Fibroblast of mammary gland (primary cell): ENCODE data around the gene FBXL7.
A peak's percentile ranks its signal among the peaks of the same experiment; 100 is the strongest.

Experiments
- DNase-seq: peaks from one replicate; pipeline ENCODE4 v3.0.0-alpha.2; 2010; ENCODE audit warnings: low read depth
- H3K4me3 ChIP-seq: 2 replicates; pipeline ENCODE4 v1.5.1; 2011; ENCODE audit warnings: low read depth, mild to moderate bottlenecking, low read length, moderate library complexity; ENCODE audit not compliant: control insufficient read depth
- CTCF ChIP-seq: conservative IDR thresholded peaks from 2 replicates; pipeline ENCODE4 v1.5.1; 2011; ENCODE audit warnings: low read depth, low read length, inconsistent platforms; ENCODE audit not compliant: control insufficient read depth, insufficient read depth

FBXL7 gene

GRCh38 chr5:15959370-15960164 is 459.6 kb downstream of the FBXL7 start:
- H3K4me3 ChIP-seq, result no peak overlapping the region
- DNase-seq, result peak; percentile 15

GRCh38 chr5:15966066-15966640 is 466.2 kb downstream of the FBXL7 start:
- peak; percentile 50 for DNase-seq
- no peak for TF ChIP-seq CTCF
- no peak overlapping the region for H3K4me3 ChIP-seq

More at GRCh38 chr5:15959370-15960164, 459.6 kb downstream of the FBXL7 start:
- TF ChIP-seq CTCF, result no peak

DNA sequence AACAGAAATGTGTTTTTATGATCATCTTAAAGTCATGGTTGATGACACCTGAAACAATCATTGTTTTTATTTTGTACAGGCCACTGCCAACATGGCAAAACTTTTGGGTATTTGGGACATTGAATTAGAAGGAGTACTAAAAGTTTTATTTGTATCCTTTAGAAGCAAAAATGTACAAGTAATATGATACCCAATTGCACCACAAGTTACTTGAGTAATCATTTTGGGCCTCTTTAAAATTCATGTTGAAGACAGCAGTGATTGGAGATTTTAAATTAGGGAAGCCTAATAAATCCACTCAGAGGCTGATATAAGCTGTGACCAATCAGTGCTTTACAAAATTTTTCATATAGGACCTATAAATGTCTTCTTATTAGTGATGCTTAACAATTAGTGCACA is 466.7 kb downstream of the FBXL7 start:
- H3K4me3 ChIP-seq, result no peak overlapping the region

GRCh38 chr5:15968993-15969392 is 469.0 kb downstream of the FBXL7 start:
- TF ChIP-seq CTCF, result no peak
- peak; percentile 19 for DNase-seq

More for the DNA sequence above, 466.7 kb downstream of the FBXL7 start:
- TF ChIP-seq CTCF, result no peak
- DNase-seq, result peak; percentile 40

DNA sequence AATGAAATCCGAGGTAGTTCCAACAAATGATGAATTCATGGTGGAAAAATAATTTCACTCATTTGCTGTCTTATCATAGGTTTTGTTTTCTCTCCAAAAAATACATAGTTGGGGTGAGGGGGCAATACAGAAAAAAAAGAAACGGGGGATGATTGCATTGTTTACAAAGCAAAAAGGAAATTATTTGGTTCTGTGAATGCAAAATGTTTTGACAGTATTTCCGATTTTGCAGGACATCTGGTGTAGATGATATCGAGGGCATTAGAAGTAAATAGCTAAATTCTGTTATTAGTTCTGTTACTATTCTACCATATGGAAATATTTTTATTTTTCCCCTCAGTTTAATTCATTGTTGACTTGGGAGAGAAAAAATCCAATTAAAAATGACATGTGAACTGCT is 477.9 kb downstream of the FBXL7 start:
- no peak overlapping the region for H3K4me3 ChIP-seq
- DNase-seq, result no peak
- TF ChIP-seq CTCF, result no peak

More at GRCh38 chr5:15968993-15969392, 469.0 kb downstream of the FBXL7 start:
- H3K4me3 ChIP-seq, result no peak overlapping the region

- TF ChIP-seq CTCF, result no peak
- H3K4me3 ChIP-seq, result no peak overlapping the region
- DNase-seq, result no peak
Observed at GRCh38 chr5:15980835-15981234, 480.9 kb downstream of the FBXL7 start.
